HG02588 (cell line): ENCODE data around the gene SLIT1.

Experiments used
- ATAC-seq: cut with Tn5 transposase; IDR thresholded peaks from one replicate; pipeline ENCODE4 v1.9.1; 2021; ENCODE audit warnings: mild to moderate bottlenecking, moderate library complexity; ENCODE audit not compliant: unreplicated experiment

SLIT1 gene

DNA sequence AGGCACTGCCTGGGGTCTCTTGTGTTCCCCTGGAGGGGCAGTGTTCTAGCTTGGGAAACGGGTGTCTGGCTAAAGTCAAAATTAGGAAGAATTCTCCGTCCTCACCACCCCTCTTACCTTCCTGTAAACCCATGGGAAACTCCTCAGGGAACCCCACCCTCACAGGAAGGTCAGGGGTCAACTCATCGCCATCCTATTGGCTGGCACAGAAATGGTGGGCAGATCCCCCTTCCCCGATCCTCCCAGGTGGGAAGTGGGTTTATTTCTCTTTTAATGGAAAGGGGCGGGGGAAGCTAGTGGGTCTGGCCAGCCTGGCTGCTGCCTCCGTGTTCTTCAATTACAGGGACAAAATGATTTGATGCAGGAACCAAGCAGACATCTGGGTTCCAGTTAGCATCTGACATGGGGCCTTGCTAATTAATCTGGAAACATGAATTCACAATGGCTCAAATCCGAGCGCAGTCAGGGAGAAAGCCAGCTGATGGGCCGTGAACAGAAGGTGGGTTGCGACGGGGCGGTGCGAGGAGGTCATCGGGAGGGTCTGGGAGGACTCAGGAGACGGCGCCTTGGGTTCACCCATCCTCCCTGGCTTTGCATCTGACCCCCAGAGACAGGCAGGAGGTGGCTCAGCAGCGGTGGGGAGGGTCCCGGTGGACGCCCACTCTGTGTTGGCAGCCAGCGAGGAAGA is 66.6 kb downstream of the SLIT1 start:
- no peak for ATAC-seq

DNA sequence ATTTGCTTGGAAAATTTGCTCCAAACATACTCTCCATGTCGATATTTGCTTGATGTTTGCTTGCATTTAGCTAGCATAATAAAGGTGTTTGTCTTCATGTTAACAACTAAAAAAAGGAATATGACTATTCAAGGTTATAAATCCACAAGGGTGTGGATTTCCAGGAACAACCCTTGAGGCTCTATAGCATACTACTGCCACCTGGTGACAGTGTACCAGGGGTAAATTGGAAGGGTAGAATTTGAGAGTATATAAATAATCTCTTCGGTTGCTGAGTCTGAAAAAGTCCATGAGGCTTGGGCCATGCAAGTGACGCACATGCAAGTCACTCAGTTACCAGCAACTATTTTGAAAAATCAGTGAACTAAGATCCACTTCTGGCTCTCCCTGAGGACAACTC is 68.4 kb downstream of the SLIT1 start:
- ATAC-seq: no peak

DNA sequence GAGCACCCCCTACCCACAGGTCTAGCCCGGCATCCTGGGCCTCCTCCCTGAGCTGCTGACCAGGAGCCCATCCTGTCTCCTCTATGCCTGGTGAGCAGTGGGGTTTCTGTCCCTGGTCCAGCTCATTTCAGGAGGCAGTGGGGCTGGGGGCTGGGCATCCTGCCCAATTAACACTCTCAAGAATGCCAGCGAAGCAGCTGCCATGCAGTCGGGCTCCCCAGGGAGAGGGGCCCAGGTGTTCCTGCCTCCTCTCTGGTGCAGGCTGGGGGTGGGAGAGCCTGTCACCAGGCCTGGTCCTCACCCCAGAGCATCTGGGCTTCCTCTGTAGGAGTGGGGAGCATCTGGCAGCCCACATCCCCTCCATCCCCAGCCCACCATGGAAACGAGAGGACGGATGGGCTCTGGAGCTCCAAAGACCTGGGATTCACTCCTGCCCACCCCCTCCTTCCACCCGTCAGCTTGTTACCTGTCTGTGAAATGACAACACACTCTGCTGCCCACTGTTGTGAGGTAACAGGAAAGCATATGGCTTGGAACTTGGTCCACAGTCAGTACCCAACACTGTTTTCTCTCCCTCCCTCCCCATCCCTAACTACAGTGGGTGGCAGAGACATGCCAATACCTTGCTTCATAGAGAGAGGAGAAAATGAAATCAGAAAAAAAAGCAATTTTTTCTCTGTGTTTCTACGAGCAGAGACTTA is 69.1 kb downstream of the SLIT1 start:
- no peak for ATAC-seq

DNA sequence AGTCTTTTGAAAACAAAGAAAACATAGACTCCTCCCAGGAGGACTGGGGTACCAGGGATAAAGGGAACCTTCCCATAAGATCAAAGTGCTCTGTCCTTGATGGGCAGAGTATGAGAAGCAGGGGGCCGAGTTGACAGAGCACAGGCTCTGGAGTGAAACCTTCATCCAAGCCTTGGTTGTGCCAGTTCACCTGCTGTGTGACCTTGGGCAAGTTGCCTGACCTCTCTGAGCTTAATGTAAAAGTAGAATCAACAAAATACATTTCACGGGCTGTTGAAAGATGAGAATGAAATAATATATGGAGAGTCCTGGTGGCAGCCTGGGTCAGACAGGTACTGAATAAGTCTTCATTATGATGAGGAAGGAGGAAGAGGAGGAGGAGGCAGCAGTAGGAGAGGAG is 69.9 kb downstream of the SLIT1 start:
- ATAC-seq: no peak

DNA sequence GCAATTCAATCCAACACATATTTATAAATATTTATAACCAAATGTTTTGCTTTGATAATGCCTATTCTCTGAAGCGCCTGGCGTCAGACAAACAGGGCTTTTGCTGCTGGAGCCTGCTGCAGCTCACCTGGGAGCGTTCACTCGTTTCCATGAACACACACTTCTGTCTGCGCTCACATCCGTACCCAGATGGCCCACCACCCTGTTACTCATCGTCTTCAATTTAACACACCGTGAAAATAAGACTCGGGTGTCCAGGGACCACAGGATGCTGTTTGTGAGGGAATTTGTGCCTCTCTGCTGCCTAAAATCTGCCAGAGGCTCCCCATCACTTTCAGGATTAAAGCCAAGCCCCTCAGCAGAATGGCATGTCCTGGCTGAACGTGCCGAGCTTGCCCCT is 74.1 kb downstream of the SLIT1 start:
- no peak for ATAC-seq

DNA sequence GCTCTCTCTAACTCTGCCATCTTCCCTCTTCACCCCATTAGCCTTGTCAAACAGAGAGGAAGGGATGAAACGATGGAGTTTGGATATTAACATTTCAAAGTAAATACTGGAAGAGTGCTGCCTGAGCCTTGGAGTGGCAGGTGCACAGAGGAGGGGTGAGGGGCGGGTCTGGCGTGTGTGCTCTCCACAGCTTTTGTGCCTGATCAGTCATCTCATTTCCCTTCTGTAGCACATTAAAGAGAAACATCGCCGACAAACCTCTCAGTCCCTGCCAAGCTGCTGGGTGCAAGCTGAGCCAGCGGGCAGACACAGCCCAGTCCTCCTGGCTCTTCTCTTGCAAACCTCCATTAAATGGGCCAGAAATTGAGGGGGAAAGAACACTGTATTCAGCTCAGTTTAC is 76.2 kb downstream of the SLIT1 start:
- ATAC-seq: no peak

DNA sequence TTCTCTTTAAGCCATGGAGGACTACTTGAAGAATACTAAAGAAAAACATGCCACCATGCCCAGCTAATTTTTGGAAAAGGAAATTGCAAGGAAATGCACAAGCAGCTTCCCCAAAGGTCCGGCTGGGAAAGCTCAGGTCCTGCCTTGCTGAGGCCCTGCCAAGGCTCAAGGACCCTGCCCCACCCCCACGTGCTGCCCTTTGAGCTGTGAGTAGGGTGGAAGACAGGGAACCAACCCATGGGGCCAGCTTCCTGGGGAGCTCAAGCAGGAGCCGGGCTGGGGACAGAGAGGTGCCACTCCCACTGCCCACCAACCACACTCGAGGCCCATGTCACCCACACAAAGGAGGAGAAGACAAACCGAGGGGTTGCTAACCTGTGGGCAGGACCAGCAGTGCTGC is 78.2 kb downstream of the SLIT1 start:
- ATAC-seq: no peak

DNA sequence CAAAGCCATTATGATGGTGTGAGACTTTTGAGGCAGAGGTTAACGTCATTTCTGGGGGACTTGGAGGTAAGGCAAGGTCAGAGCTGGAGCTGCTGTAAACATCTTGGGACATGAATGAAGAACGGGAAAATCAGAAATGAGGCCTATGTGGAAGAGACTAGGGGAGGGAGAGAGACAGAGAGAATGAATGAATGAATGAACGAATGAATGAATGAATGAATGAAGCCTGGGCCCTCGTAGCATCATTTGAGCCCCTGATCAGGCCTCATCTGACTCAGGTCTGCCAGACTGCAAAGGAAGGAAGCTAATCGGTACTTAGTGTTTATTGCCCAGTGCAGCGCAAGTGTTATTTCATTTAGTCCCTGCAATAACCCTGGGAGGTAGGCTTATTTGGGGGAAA is 79.6 kb downstream of the SLIT1 start:
- ATAC-seq: no peak

DNA sequence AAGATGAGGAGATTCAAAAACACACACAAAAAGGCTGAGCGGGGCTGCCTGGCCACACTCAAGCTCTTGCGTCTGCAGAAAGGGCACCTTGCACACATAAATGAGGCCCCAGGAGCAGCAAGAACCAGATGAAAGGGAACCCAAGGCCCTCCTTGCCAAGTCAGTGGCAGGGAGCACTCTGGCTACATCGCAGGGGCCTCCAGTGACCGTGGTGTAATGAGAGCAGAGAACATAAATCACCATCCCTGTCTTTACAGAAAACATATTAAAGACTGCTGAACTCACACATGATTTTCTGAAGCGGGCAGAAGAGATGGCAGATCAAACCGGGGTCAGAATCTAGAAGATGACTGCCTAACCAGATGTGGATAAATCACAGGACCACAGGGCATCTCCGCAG is 80.5 kb downstream of the SLIT1 start:
- ATAC-seq: no peak

DNA sequence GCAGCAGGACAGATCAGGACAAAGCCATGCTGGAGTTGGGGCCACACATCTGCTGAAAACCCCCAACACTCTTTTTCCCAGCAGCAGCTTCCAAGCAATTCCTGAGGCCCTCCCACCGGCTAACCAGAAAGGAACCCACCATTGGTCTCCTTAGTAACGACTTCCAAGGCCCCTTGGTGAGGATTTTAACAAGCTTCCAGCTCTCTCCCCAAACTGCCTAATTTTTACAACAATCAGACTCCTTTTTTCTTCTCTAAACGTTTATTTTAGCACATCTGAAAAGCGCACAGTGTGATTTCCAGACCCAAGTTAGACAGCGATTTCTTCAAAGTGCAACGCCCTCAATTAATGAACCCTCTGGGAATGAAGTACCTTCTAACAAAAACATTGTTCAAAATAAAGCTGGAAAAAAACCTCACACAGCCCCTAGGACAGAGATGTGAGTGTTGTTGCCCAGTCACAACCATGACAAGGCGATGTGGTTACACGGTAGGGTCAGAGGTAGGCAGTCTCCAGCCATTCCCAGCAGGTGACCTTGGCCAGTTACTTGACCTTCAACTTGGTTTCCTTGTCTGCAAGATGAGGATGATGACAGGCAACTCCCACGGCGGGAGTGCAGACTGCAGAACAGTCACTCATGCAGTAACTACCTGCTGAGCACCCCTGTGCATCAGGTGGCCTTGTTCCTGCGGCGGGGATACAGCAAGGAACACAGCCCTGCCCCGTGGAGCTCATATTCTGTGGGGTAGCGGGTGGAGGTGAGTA is 82.3 kb downstream of the SLIT1 start:
- no peak for ATAC-seq

DNA sequence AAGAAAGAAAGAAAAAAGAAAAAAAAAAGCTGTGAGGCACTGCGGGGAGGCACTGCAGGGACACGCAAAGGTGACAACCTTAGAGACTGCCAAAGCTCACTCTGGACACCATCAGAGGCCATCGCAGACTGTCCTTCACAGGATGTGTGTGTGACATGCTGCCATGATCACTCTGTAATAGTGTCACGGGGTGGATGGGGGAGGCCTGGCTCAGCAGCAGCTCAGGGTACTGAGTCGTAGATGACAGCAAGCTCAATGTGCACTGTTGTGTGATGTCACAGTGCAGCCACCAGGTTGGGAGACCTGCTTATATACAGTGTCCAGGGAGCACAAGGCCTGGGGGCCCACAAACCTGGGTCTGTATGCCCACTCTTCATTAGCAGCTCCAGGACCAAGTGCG is 83.3 kb downstream of the SLIT1 start:
- ATAC-seq: no peak

DNA sequence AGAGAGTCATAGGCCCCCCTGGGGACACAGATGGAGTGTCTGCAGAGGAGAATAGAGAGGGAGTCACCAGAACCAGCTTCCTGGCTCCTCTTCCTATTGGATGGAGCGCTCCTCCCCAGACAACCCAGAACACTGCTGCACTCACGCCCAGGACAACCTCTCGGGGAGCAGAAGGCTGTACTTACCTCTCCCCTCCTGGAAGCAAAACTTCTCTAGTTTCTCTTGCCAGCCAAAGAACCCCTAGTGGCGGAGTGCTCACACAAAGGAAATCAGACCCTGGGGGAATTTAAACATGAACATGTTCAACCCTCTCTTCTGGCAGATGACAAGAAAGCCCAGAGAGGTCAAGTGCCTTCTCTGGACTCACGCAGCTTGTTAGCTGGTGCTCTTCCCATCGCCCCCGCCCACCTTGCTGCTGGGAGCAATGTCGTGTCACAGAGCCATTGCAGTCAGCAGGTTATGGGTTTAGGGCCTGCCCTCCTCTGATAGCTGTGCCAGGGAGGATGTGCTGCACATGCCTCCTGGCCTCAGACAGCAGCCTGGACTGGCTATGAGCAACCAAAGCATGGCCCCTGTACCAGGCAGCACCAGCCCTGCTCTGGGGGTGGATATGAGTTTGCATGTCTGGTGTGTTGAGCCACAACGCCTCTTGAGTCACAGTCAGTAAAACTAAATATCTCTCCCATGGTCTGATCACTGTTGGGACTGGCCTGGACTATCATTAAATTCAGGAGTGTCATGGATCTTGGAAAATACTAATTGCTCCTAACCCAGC is 84.4 kb downstream of the SLIT1 start:
- no peak for ATAC-seq

DNA sequence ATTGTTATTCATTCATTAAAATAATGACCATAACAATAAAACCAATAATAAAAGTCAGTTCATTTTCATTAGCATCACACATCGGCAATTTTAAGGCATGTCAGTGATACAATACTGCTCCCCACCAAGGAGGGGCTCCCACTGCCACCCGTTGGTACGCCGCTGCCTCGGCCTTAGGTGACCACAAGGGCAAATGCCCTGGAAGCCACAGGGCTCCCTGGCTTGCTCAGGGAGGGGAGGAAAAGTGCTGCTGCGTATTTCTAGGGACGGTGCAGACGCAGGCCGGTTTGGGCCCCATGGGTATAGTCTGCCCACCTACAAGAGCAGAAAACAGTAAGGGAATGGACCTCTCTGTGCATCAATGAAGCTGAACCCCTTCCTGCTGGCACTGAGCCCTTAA is 85.1 kb downstream of the SLIT1 start:
- ATAC-seq: no peak

DNA sequence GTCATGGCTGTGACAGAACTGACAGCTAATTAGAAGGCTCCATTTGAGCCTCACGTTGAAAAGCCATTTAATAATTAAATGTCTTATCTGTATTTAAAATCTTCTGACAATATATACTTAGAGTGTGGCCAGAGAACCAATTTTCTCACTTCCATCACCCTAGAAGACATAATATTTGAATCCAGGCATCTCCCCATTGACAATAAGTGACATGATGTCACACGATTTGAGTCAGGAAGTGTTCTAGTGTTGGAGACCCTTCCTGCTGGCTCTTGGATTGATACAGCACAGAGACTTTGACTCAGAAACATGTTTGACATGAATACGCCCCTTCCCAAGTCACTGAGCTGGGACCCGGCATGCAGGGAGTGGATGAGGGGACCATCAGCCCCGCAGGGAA is 85.9 kb downstream of the SLIT1 start:
- no peak for ATAC-seq

DNA sequence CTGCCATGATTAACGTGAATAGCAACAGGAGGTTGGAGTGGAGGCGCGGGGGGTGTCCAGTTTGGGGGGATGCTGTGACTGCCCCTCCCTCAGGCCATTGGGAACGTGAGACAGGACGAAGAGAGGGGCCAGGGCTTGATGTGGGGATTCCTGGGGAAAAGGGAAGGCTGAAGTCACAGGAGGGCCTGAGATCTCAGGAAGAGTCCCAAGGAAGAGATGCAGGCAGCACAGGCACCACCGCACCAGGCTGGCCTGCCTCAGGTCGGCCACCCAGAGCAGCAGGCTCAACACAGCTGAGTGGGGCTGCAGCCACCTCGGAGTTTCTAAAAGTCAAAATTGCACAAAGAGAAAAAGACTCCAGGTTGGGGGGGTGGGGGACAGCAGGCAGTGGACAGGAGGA is 86.7 kb downstream of the SLIT1 start:
- no peak for ATAC-seq

DNA sequence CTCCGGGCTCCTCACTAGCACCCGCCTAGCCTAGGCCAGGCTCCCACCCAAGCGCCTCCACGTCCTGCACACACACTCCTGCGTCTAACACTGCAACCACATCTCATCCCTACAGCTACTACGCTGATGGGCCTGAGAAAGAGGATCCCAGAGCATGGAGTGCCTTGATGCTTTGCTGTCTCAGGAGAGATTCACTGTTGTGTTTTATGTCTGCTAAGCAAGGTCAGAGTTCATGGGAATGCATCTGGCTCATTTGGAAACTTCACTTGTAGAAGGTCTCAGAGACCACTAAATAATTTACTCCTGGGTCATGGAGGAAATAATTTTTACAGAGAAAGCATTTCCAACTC is 88.7 kb downstream of the SLIT1 start:
- ATAC-seq: no peak

DNA sequence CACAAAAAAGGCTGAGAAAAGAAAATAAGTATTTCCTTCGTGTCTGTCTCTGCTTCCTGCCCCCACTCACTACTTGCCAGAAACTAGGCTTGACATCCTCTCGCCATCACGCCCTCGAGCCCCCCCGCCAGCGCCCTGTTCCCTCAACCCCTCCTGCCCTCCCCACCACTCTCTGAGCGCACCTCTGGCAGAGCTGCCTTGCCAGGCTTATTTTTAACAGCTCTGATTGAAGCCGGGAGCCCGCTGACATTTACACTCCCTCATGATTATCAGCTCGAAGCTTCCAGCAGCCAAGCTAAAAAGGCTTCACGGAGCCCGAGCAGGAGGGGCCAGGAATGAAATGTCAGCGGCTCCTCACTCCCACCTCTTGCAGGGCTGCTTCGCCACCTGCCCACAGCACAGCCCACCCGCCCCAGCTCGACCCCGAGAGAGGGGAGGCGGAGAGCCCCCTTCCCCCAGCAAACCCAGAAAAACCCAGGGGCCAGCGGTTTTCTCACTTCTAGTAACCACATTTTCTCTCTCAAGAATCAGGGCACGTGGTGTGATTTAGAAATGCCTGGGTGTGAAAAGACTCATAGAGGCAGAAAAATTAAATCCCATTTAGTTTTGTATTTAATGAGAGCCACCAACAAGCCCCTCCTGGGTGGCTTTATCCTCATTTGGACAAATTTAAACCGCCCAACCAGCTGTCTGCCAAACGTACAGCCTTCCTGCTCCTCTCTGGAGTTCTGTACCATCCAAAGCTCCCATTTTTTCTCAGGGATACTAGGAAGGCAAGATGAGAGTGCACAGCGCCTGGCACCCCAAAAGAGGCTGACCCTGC is 89.3 kb downstream of the SLIT1 start:
- ATAC-seq: no peak

DNA sequence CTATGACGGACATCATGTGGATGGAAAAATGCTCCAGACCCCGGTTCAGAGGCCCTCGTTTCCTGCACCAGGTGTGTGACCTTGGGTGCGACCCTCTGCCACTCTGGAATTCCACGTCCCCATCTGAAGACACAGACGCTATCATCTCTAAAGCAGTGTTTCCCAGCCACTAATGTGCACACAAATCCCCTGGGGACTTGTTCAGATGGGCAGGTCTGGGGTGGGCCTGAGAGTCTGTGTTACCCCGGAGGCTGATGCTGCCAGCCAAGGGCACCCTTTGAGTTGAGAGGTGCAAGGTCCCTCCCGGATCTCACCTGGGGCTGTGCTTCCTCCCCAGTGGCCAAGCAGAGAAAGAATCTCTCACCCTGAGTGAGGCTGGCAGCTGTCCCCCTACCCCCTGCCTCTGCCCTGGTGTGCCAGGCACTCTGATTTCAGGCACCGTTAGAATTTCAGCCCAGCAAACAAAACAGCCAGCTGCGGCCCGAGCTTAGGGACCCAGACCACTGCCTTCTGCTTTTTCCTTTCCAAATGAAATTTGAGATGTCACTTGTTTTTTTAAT is 90.0 kb downstream of the SLIT1 start:
- no peak for ATAC-seq

DNA sequence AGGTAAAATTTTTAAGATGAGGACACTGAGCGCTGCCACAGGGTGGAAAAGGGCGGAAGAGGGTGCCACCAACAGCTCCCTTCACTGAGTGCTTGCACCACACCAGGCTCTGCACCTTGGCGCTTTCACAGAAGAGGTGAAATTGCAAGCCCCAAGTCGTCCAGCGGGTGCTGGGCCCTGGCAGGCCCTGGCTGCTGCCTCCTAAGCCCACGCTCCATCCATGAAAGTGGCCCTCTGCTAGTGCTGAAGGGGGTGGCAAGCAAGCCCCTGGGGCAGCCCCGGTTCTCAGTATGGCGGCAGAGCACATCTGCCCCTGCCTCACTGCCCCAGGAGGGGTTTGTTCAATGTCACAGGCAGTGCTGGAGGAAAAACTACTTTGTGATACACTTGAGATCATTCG is 95.1 kb downstream of the SLIT1 start:
- no peak for ATAC-seq

DNA sequence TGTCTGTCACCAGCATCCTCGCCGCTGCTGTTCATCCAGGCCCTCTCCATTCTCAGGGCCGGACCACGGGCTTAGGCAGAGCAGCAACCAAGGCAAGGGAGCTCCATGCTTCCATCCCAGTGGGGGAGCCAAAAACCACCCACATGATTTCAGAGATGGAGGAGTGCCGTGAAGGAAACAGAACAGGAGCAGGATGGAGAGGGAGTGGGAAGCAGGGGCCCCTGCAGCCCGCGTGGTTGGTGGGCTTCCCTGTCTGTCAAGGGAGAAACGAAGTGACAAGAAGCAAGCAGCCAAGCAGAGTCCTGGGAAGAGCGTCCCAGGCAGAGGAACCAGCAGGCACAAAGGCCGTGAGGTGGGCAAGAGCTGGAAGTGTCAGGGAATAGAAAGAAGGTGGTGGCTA is 95.7 kb downstream of the SLIT1 start:
- ATAC-seq: no peak
